Thymus (tissue), 14 donors: Measurements from ENCODE around the gene SLC29A4. TPM values are rescaled to one million over a fixed set of nuclear protein-coding genes. Genes with fewer than 3 reads are reported as not detected.
"Not testable (repeated sequence)": the region's sequence is repeated elsewhere in the genome, so short reads cannot be mapped to it uniquely, and the experiment has no call there.

Experiments
- DNase-seq, 9 donors: peaks; one replicate each; pipeline ENCODE4 v3.0.0-alpha.2; 2013; ENCODE audit warnings: low spot score in 9 of 9, low read depth in 6 of 9, missing footprints in 1 of 9
- H3K27ac ChIP-seq, 2 donors: one replicate each; pipeline ENCODE4 v1.5.1; 2013; ENCODE audit warnings: control low read depth in 1 of 2, low read depth in 1 of 2, low read length in 1 of 2, mild to moderate bottlenecking in 1 of 2, moderate library complexity in 1 of 2
- H3K27me3 ChIP-seq, 2 donors: one replicate each; pipeline ENCODE4 v1.5.1; 2013; ENCODE audit warnings: low read length in 1 of 2; ENCODE audit not compliant: control insufficient read depth in 2 of 2, insufficient read depth in 1 of 2
- H3K36me3 ChIP-seq, 2 donors: one replicate each; pipeline ENCODE4 v1.5.1; 2013; ENCODE audit warnings: low read length in 1 of 2, mild to moderate bottlenecking in 1 of 2, moderate library complexity in 1 of 2; ENCODE audit not compliant: control insufficient read depth in 2 of 2, insufficient read depth in 2 of 2
- H3K4me1 ChIP-seq, 2 donors: one replicate each; pipeline ENCODE4 v1.5.1; 2013; ENCODE audit warnings: low read length in 2 of 2; ENCODE audit not compliant: control insufficient read depth in 2 of 2, insufficient read depth in 2 of 2
- H3K4me3 ChIP-seq, 2 donors: one replicate each; pipeline ENCODE4 v1.5.1; 2013; ENCODE audit warnings: low read length in 2 of 2, control low read depth in 1 of 2, mild to moderate bottlenecking in 1 of 2
- H3K9me3 ChIP-seq, 2 donors: one replicate each; pipeline ENCODE4 v1.5.1; 2013; ENCODE audit warnings: low read length in 1 of 2, mild to moderate bottlenecking in 1 of 2; ENCODE audit not compliant: control insufficient read depth in 2 of 2, insufficient read depth in 1 of 2
- WGBS: extraction: QIAGEN DNeasy Blood & Tissue Kit; methylation state at CpG from one replicate; pipeline ENCODE4 v1.1.7; 2013; 5-methylcytosine and 5-hydroxymethylcytosine counted together
- long read RNA-seq, 10 donors: transcript quantifications; one replicate each; lab custom pipeline, GENCODE V29; 2026
- polyA plus RNA-seq: library from polyadenylated mRNA; stranded (reverse); fragments of 200-250 nt; gene quantifications from one replicate; pipeline ENCODE4 v1.2.3, GENCODE V29; 2013
- total RNA-seq: library from RNA; stranded (reverse); fragments of 120-200 nt; gene quantifications from one replicate; pipeline ENCODE4 v1.2.4, GENCODE V29; 2013
- donor health status: healthy.

The SLC29A4 gene
- total RNA-seq (0.38 TPM), polyA plus RNA-seq (0.62 TPM)
- long read RNA-seq, donor 1 = 0 reads
- long read RNA-seq, donor 2 = 0 reads
- long read RNA-seq, donor 3 = 0 reads
- long read RNA-seq, donor 4 = 0 reads
- long read RNA-seq, donor 5 = 0 reads
- long read RNA-seq, donor 6 = 0 reads
- long read RNA-seq, donor 7 = 0 reads
- long read RNA-seq, donor 8 = 0 reads
- long read RNA-seq, donor 9 = 0 reads
- long read RNA-seq, donor 10 = 0 reads

GRCh38 chr7:5282543-5283316, at the start of gene SLC29A4:
TSS of gene SLC29A4 (plus strand) at chr7:5282943. CDS start at chr7:5287817, 4,874 bp downstream.
- Histone ChIP-seq H3K4me1 (peaks cover 0 to 4% of the 10 kb centered on the region in 2 donors), H3K27me3 (peaks cover 15 to 63% of the 10 kb centered on the region in 2 donors), H3K36me3 (no peaks in the 10 kb centered on the region), H3K4me3 (peak within 1 kb of the TSS in 1 of 2 donors; percentile 34), H3K9me3 (no peaks in the 10 kb centered on the region), H3K27ac (no peak within 1 kb of the TSS)
- no peak for DNase-seq
- under 1% methylated on average over 67 of the region's 69 CpGs for WGBS

GRCh38 chr7:5234852-5235831, 47.6 kb upstream of the SLC29A4 start:
- Histone ChIP-seq H3K36me3 (peaks cover 26 to 27% of the 10 kb centered on the region in 2 donors), H3K4me3 (no peak overlapping the region), H3K4me1 (peaks cover 0 to 23% of the 10 kb centered on the region in 2 donors), H3K9me3 (no peaks in the 10 kb centered on the region), H3K27me3 (peaks cover 0 to 6% of the 10 kb centered on the region in 2 donors), H3K27ac (no peak overlapping the region)
- 60% methylated on average over 26 of the region's 26 CpGs for WGBS
- DNase-seq = no peak

- Histone ChIP-seq H3K27me3 (peaks cover 3 to 24% of the 10 kb centered on the region in 2 donors), H3K36me3 (peaks cover 4 to 6% of the 10 kb centered on the region in 2 donors), H3K4me1 (peaks cover 4 to 18% of the 10 kb centered on the region in 2 donors), H3K27ac (no peak overlapping the region), H3K4me3 (no peak overlapping the region), H3K9me3 (no peaks in the 10 kb centered on the region)
- no peak for DNase-seq
- WGBS = 46% methylated on average over 21 of the region's 21 CpGs
Observed at GRCh38 chr7:5237286-5237685, 45.5 kb upstream of the SLC29A4 start.

- H3K27ac ChIP-seq = no peak overlapping the region
- no peak for DNase-seq
- H3K27me3 ChIP-seq = peaks cover 3 to 30% of the 10 kb centered on the region in 2 donors
- H3K36me3 ChIP-seq = no peaks in the 10 kb centered on the region
- peaks cover 4 to 15% of the 10 kb centered on the region in 2 donors for H3K4me1 ChIP-seq
- 92% methylated on average over 19 of the region's 19 CpGs for WGBS
- H3K9me3 ChIP-seq = no peaks in the 10 kb centered on the region
- H3K4me3 ChIP-seq = no peak overlapping the region
Observed at GRCh38 chr7:5238500-5238899, 44.2 kb upstream of the SLC29A4 start.

- Histone ChIP-seq H3K4me3 (no peak overlapping the region), H3K4me1 (peaks cover 4 to 9% of the 10 kb centered on the region in 2 donors), H3K36me3 (no peaks in the 10 kb centered on the region), H3K27me3 (peaks cover 3 to 31% of the 10 kb centered on the region in 2 donors), H3K9me3 (peaks cover 0 to 7% of the 10 kb centered on the region in 2 donors), H3K27ac (no peak overlapping the region)
- no peak for DNase-seq
- WGBS = 97% methylated on average over 12 of the region's 12 CpGs
Observed at GRCh38 chr7:5243261-5243660, 39.5 kb upstream of the SLC29A4 start.

GRCh38 chr7:5248201-5248885, 34.4 kb upstream of the SLC29A4 start:
- no peaks in the 10 kb centered on the region for H3K4me1 ChIP-seq
- H3K36me3 ChIP-seq = no peaks in the 10 kb centered on the region
- H3K27me3 ChIP-seq = peaks cover 0 to 2% of the 10 kb centered on the region in 2 donors
- H3K9me3 ChIP-seq = peaks cover 0 to 7% of the 10 kb centered on the region in 2 donors
- 88% methylated on average over 31 of the region's 31 CpGs for WGBS
- DNase-seq = no peak
- H3K27ac ChIP-seq = no peak overlapping the region
- H3K4me3 ChIP-seq = no peak overlapping the region

GRCh38 chr7:5250787-5251186, 32.0 kb upstream of the SLC29A4 start:
- H3K36me3 ChIP-seq, H3K4me3 ChIP-seq, H3K4me1 ChIP-seq, DNase-seq, H3K9me3 ChIP-seq, H3K27me3 ChIP-seq, H3K27ac ChIP-seq: not testable (repeated sequence)
- WGBS = 96% methylated on average over 8 of the region's 8 CpGs

GRCh38 chr7:5253529-5253928, 29.2 kb upstream of the SLC29A4 start:
- H3K4me1 ChIP-seq, H3K4me3 ChIP-seq, H3K27me3 ChIP-seq, H3K36me3 ChIP-seq, DNase-seq, H3K9me3 ChIP-seq, H3K27ac ChIP-seq: not testable (repeated sequence)
- 88% methylated on average over 14 of the region's 14 CpGs for WGBS
